GM23338 (cell line): Measurements from ENCODE around the gene GPR146. TPM values are rescaled to one million over a fixed set of nuclear protein-coding genes. Genes with fewer than 3 reads are reported as not detected.

Experiments used
- ATAC-seq: fragments of 200-7000 bp; cut with Tn5 transposase; 3 replicates; pipeline ENCODE4 v1.9.1; 2020
- DNase-seq: peaks from one replicate; pipeline ENCODE4 v3.0.0-alpha.2; 2015; ENCODE audit warnings: low spot score
- H2AFZ ChIP-seq: fragments of 200-600 bp; sonication (generic); 2 replicates; pipeline ENCODE4 v1.8.0; 2016; ENCODE audit warnings: antibody characterized with exemption, mild to moderate bottlenecking, moderate library complexity
- H3F3A ChIP-seq: fragments of 200-600 bp; sonication (generic); replicated peaks from 2 replicates; pipeline ENCODE4 v1.8.0; 2017; ENCODE audit warnings: antibody characterized with exemption, mixed run types, low read depth
- H3K27ac ChIP-seq: fragments of 200-600 bp; sonication (generic); 2 replicates; pipeline ENCODE4 v1.6.1; 2016; ENCODE audit warnings: low read depth
- H3K27me3 ChIP-seq: fragments of 200-600 bp; sonication (generic); 2 replicates; pipeline ENCODE4 v1.8.0; 2016; ENCODE audit warnings: mild to moderate bottlenecking, mixed run types, moderate library complexity; ENCODE audit not compliant: insufficient read depth
- H3K36me3 ChIP-seq: fragments of 200-600 bp; sonication (generic); 2 replicates; pipeline ENCODE4 v1.8.0; 2016; ENCODE audit warnings: mild to moderate bottlenecking; ENCODE audit not compliant: insufficient read depth
- H3K4me1 ChIP-seq: fragments of 200-600 bp; sonication (generic); 2 replicates; pipeline ENCODE4 v1.8.0; 2016; ENCODE audit warnings: mild to moderate bottlenecking, moderate library complexity; ENCODE audit not compliant: insufficient read depth
- H3K4me2 ChIP-seq: fragments of 200-600 bp; sonication (generic); 2 replicates; pipeline ENCODE4 v1.7.1; 2017; ENCODE audit warnings: mixed run types
- H3K4me3 ChIP-seq: fragments of 200-600 bp; sonication (generic); 2 replicates; pipeline ENCODE4 v1.6.1; 2016; ENCODE audit warnings: mixed run types
- H3K79me2 ChIP-seq: fragments of 200-600 bp; sonication (generic); replicated peaks from 2 replicates; pipeline ENCODE4 v1.8.0; 2017; ENCODE audit warnings: mild to moderate bottlenecking; ENCODE audit not compliant: insufficient read depth
- H3K9me2 ChIP-seq: fragments of 200-600 bp; sonication (generic); 2 replicates; pipeline ENCODE4 v1.8.0; 2017; ENCODE audit not compliant: insufficient read depth
- H4K20me1 ChIP-seq: fragments of 200-600 bp; sonication (generic); replicated peaks from 2 replicates; pipeline ENCODE4 v1.8.0; 2017; ENCODE audit warnings: mild to moderate bottlenecking; ENCODE audit not compliant: insufficient read depth
- H3K27ac Mint-ChIP-seq: 2 replicates; pipeline ENCODE4 v1.8.0; 2020; ENCODE audit warnings: inconsistent platforms, mild to moderate bottlenecking, moderate library complexity, mixed read lengths
- H3K27me3 Mint-ChIP-seq: 3 replicates; pipeline ENCODE4 v1.8.0; 2022; ENCODE audit warnings: low read depth, mild to moderate bottlenecking, moderate library complexity, mixed read lengths, inconsistent platforms; ENCODE audit not compliant: insufficient read depth, poor library complexity
- H3K36me3 Mint-ChIP-seq: 3 replicates; pipeline ENCODE4 v1.8.0; 2021; ENCODE audit warnings: low read depth, mild to moderate bottlenecking, inconsistent platforms, moderate library complexity, mixed read lengths
- H3K4me1 Mint-ChIP-seq: 3 replicates; pipeline ENCODE4 v1.8.0; 2020; ENCODE audit warnings: mild to moderate bottlenecking, inconsistent platforms, mixed read lengths
- H3K4me3 Mint-ChIP-seq: 3 replicates; pipeline ENCODE4 v1.8.0; 2021; ENCODE audit warnings: moderate library complexity, mild to moderate bottlenecking, inconsistent platforms, mixed read lengths
- H3K9me3 Mint-ChIP-seq: 3 replicates; pipeline ENCODE4 v1.8.0; 2020; ENCODE audit warnings: moderate library complexity, mild to moderate bottlenecking, inconsistent platforms, mixed read lengths
- CREB1 ChIP-seq: fragments of 250-450 bp; sonication (Bioruptor Pico); IDR thresholded peaks from 2 replicates; pipeline ENCODE4 v1.5.0; 2020; ENCODE audit warnings: low read depth, mild to moderate bottlenecking, moderate library complexity
- EZH2 ChIP-seq: fragments of 200-600 bp; sonication (generic); IDR thresholded peaks from one replicate; pipeline ENCODE4 v1.8.0; 2017; ENCODE audit warnings: antibody characterized with exemption, mild to moderate bottlenecking, low read depth; ENCODE audit not compliant: unreplicated experiment
- JUNB ChIP-seq: IDR thresholded peaks from one replicate; pipeline ENCODE4 v1.6.1; 2016; ENCODE audit warnings: antibody characterized with exemption; ENCODE audit not compliant: unreplicated experiment
- NANOG ChIP-seq: IDR thresholded peaks from 2 replicates; pipeline ENCODE4 v1.6.1; 2016; ENCODE audit warnings: antibody characterized with exemption, borderline replicate concordance
- POLR2AphosphoS5 ChIP-seq: IDR thresholded peaks from 2 replicates; pipeline ENCODE4 v1.6.1; 2016; ENCODE audit warnings: antibody characterized with exemption, low read depth
- STAT1 ChIP-seq: IDR thresholded peaks from one replicate; pipeline ENCODE4 v1.6.1; 2016; ENCODE audit warnings: antibody characterized with exemption; ENCODE audit not compliant: unreplicated experiment
- ZNF114 ChIP-seq: fragments of 250-450 bp; sonication (Bioruptor Pico); IDR thresholded peaks from 2 replicates; pipeline ENCODE4 v1.5.0; 2020; ENCODE audit warnings: mild to moderate bottlenecking, moderate library complexity
- ZNF331 ChIP-seq: fragments of 250-450 bp; sonication (Bioruptor Pico); IDR thresholded peaks from 2 replicates; pipeline ENCODE4 v1.5.0; 2020; ENCODE audit warnings: low read depth, mild to moderate bottlenecking, moderate library complexity
- polyA plus RNA-seq: library from polyadenylated mRNA; unstranded; fragments of >200 nt; fragmentation: Nextera tagmentation; extraction: Ambion mirVana; gene quantifications from 2 replicates; pipeline ENCODE4 v1.2.1, GENCODE V29; 2016
- total RNA-seq: library from RNA; depleted of rRNA; stranded (reverse); fragments of >200 nt; shearing (Covaris generic); gene quantifications from 2 replicates; pipeline ENCODE4 v1.2.3, GENCODE V29; 2014
- TF ChIP-seq, protein P1 (sequence below): fragments of 250-450 bp; sonication (Bioruptor Pico); IDR thresholded peaks from 2 replicates; pipeline ENCODE4 v1.5.0; 2020; ENCODE audit warnings: mild to moderate bottlenecking, moderate library complexity
- TF ChIP-seq, protein P2 (sequence below): IDR thresholded peaks from one replicate; pipeline ENCODE4 v1.6.1; 2018; ENCODE audit warnings: antibody characterized with exemption; ENCODE audit not compliant: unreplicated experiment
- TF ChIP-seq, protein P3 (sequence below): IDR thresholded peaks from 2 replicates; pipeline ENCODE4 v1.6.1; 2016; ENCODE audit warnings: antibody characterized with exemption
- TF ChIP-seq, protein P4 (sequence below), 2 experiments: fragments of 200-600 bp in 1 of 2; sonication (generic) in 1 of 2; conservative IDR thresholded peaks; 2 replicates each; pipeline versions ENCODE4 v1.5.1 to v1.6.1; 2016 to 2017; ENCODE audit warnings: antibody characterized with exemption in 2 of 2, low read depth in 2 of 2, mild to moderate bottlenecking in 2 of 2, moderate library complexity in 1 of 2

GPR146 gene
- total and polyA plus RNA-seq, 2 experiments from 2014 or later = 0.28 to 0.37 TPM

DNA sequence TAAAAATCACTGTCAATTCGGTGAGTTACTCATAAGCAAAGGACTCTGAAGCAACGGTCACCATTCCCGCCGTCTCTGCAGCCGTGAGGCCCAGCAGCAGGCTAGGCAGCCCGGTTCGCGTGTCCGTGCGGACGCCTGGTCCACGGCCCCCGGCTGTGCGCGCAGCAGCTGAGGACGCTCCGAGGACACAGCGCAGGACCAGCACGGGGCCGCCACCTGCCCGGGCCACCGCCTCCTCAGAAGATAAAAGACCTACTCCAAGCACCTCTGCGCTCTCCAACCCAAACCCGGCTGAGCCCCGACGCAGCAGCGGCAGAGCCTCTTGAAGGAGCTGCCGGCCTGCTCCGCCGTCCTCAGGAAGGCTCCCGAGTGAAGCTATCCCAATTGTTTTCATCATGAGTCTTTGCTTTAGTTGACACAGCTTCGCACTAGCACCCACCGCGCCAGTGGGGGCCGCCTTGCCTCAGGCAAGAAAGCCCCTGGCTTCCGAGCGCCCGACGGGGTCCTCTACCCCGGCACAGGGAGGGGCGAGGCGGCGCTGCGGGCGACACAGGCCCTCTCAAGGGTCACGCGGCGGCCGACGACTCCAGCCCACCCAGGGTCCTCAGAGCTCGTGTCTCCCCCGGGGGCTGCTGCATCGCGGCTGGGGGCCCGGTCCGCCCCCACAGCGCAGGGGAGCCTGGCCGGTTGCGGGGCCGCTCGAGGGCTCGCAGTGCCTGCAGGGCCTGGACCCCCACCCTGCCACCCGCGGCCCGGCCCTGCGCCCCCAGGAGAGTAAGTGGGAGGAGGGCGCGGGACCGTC lies 16.9 kb upstream of the GPR146 start:
- no peak overlapping the region for H2AFZ ChIP-seq
- peaks cover 15% of the 10 kb centered on the region for H3K27me3 Mint-ChIP-seq
- no peaks in the 10 kb centered on the region for H3K9me2 ChIP-seq
- H3K27ac ChIP-seq = no peak overlapping the region
- peak; percentile 72 for DNase-seq
- H3K36me3 ChIP-seq = no peaks in the 10 kb centered on the region
- ATAC-seq = peak; percentile 33
- H3K79me2 ChIP-seq = peaks cover 4% of the 10 kb centered on the region; the same call in 1 of the 2 replicates
- no peaks in the 10 kb centered on the region; the same call in 2 of the 3 replicates for H3K9me3 Mint-ChIP-seq
- H3K4me3 ChIP-seq = peak overlapping the region; percentile 61
- peaks cover 7% of the 10 kb centered on the region; the same call in 2 of the 3 replicates for H3K36me3 Mint-ChIP-seq
- H3F3A ChIP-seq = peaks cover 5% of the 10 kb centered on the region; the same call in 1 of the 2 replicates
- TF ChIP-seq ZNF114 (no peak), CREB1 (CRISPR knock-in tag) (no peak), ZNF331 (no peak), NANOG (no peak), EZH2 (no peak), JUNB (no peak), STAT1 (no peak), POLR2AphosphoS5 (no peak)
- TF ChIP-seq, protein P1, sequence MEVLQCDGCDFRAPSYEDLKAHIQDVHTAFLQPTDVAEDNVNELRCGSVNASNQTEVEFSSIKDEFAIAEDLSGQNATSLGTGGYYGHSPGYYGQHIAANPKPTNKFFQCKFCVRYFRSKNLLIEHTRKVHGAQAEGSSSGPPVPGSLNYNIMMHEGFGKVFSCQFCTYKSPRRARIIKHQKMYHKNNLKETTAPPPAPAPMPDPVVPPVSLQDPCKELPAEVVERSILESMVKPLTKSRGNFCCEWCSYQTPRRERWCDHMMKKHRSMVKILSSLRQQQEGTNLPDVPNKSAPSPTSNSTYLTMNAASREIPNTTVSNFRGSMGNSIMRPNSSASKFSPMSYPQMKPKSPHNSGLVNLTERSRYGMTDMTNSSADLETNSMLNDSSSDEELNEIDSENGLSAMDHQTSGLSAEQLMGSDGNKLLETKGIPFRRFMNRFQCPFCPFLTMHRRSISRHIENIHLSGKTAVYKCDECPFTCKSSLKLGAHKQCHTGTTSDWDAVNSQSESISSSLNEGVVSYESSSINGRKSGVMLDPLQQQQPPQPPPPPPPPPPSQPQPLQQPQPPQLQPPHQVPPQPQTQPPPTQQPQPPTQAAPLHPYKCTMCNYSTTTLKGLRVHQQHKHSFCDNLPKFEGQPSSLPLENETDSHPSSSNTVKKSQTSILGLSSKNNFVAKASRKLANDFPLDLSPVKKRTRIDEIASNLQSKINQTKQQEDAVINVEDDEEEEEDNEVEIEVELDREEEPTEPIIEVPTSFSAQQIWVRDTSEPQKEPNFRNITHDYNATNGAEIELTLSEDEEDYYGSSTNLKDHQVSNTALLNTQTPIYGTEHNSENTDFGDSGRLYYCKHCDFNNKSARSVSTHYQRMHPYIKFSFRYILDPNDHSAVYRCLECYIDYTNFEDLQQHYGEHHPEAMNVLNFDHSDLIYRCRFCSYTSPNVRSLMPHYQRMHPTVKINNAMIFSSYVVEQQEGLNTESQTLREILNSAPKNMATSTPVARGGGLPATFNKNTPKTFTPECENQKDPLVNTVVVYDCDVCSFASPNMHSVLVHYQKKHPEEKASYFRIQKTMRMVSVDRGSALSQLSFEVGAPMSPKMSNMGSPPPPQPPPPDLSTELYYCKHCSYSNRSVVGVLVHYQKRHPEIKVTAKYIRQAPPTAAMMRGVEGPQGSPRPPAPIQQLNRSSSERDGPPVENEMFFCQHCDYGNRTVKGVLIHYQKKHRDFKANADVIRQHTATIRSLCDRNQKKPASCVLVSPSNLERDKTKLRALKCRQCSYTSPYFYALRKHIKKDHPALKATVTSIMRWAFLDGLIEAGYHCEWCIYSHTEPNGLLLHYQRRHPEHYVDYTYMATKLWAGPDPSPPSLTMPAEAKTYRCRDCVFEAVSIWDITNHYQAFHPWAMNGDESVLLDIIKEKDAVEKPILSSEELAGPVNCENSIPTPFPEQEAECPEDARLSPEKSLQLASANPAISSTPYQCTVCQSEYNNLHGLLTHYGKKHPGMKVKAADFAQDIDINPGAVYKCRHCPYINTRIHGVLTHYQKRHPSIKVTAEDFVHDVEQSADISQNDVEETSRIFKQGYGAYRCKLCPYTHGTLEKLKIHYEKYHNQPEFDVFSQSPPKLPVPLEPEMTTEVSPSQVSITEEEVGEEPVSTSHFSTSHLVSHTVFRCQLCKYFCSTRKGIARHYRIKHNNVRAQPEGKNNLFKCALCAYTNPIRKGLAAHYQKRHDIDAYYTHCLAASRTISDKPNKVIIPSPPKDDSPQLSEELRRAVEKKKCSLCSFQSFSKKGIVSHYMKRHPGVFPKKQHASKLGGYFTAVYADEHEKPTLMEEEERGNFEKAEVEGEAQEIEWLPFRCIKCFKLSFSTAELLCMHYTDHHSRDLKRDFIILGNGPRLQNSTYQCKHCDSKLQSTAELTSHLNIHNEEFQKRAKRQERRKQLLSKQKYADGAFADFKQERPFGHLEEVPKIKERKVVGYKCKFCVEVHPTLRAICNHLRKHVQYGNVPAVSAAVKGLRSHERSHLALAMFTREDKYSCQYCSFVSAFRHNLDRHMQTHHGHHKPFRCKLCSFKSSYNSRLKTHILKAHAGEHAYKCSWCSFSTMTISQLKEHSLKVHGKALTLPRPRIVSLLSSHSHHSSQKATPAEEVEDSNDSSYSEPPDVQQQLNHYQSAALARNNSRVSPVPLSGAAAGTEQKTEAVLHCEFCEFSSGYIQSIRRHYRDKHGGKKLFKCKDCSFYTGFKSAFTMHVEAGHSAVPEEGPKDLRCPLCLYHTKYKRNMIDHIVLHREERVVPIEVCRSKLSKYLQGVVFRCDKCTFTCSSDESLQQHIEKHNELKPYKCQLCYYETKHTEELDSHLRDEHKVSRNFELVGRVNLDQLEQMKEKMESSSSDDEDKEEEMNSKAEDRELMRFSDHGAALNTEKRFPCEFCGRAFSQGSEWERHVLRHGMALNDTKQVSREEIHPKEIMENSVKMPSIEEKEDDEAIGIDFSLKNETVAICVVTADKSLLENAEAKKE = no peak
- TF ChIP-seq, protein P2, sequence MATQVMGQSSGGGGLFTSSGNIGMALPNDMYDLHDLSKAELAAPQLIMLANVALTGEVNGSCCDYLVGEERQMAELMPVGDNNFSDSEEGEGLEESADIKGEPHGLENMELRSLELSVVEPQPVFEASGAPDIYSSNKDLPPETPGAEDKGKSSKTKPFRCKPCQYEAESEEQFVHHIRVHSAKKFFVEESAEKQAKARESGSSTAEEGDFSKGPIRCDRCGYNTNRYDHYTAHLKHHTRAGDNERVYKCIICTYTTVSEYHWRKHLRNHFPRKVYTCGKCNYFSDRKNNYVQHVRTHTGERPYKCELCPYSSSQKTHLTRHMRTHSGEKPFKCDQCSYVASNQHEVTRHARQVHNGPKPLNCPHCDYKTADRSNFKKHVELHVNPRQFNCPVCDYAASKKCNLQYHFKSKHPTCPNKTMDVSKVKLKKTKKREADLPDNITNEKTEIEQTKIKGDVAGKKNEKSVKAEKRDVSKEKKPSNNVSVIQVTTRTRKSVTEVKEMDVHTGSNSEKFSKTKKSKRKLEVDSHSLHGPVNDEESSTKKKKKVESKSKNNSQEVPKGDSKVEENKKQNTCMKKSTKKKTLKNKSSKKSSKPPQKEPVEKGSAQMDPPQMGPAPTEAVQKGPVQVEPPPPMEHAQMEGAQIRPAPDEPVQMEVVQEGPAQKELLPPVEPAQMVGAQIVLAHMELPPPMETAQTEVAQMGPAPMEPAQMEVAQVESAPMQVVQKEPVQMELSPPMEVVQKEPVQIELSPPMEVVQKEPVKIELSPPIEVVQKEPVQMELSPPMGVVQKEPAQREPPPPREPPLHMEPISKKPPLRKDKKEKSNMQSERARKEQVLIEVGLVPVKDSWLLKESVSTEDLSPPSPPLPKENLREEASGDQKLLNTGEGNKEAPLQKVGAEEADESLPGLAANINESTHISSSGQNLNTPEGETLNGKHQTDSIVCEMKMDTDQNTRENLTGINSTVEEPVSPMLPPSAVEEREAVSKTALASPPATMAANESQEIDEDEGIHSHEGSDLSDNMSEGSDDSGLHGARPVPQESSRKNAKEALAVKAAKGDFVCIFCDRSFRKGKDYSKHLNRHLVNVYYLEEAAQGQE = no peak
- TF ChIP-seq, protein P3, sequence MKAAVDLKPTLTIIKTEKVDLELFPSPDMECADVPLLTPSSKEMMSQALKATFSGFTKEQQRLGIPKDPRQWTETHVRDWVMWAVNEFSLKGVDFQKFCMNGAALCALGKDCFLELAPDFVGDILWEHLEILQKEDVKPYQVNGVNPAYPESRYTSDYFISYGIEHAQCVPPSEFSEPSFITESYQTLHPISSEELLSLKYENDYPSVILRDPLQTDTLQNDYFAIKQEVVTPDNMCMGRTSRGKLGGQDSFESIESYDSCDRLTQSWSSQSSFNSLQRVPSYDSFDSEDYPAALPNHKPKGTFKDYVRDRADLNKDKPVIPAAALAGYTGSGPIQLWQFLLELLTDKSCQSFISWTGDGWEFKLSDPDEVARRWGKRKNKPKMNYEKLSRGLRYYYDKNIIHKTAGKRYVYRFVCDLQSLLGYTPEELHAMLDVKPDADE = no peak
- TF ChIP-seq, protein P4, sequence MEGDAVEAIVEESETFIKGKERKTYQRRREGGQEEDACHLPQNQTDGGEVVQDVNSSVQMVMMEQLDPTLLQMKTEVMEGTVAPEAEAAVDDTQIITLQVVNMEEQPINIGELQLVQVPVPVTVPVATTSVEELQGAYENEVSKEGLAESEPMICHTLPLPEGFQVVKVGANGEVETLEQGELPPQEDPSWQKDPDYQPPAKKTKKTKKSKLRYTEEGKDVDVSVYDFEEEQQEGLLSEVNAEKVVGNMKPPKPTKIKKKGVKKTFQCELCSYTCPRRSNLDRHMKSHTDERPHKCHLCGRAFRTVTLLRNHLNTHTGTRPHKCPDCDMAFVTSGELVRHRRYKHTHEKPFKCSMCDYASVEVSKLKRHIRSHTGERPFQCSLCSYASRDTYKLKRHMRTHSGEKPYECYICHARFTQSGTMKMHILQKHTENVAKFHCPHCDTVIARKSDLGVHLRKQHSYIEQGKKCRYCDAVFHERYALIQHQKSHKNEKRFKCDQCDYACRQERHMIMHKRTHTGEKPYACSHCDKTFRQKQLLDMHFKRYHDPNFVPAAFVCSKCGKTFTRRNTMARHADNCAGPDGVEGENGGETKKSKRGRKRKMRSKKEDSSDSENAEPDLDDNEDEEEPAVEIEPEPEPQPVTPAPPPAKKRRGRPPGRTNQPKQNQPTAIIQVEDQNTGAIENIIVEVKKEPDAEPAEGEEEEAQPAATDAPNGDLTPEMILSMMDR (conservative IDR thresholded peaks at IDR 0.05; ENCODE audit: low read depth in 2 of 2) = no peak
- peak overlapping the region; percentile 82 for H3K4me2 ChIP-seq
- H3K4me1 ChIP-seq = no peaks in the 10 kb centered on the region; the same call in 1 of the 2 replicates
- H3K27me3 ChIP-seq = no peaks in the 10 kb centered on the region
- H3K27ac Mint-ChIP-seq = peak overlapping the region; percentile 67; the same call in 1 of the 2 replicates
- H3K4me1 Mint-ChIP-seq = peaks cover 5% of the 10 kb centered on the region; the same call in 2 of the 3 replicates
- H4K20me1 ChIP-seq = peaks cover 8% of the 10 kb centered on the region
- peak overlapping the region; percentile 79 for H3K4me3 Mint-ChIP-seq
